Heart left ventricle (tissue), 16 donors: ENCODE results near the gene SHFL. TPM values are rescaled to one million over a fixed set of nuclear protein-coding genes. Genes with fewer than 3 reads are reported as not detected.

ENCODE experiments used
- ATAC-seq, 4 donors: fragments of 200-7000 bp; cut with Tn5 transposase; one replicate each; pipeline ENCODE4 v1.9.1; 2020 to 2022; ENCODE audit warnings: moderate library complexity in 4 of 4, mild to moderate bottlenecking in 3 of 4, moderate number of reproducible peaks in 1 of 4
- DNase-seq, 5 donors: peaks; one replicate each; pipeline ENCODE4 v3.0.0-alpha.2; 2020
- H3K27ac ChIP-seq, 12 donors: fragments of 200-600 bp; sonication (generic) in 4 of 12; one replicate each; pipeline versions ENCODE4 v1.5.0 to v1.8.0; 2016 to 2022; ENCODE audit warnings: mild to moderate bottlenecking in 2 of 12
- H3K27me3 ChIP-seq, 9 donors: fragments of 200-600 bp; sonication (generic) in 2 of 9; one replicate each; pipeline versions ENCODE4 v1.5.1 to v1.8.0; 2016 to 2022; ENCODE audit warnings: mild to moderate bottlenecking in 3 of 9
- H3K36me3 ChIP-seq, 9 donors: fragments of 200-600 bp; sonication (generic) in 2 of 9; one replicate each; pipeline versions ENCODE4 v1.5.0 to v1.8.0; 2018 to 2022; ENCODE audit warnings: mild to moderate bottlenecking in 2 of 9
- H3K4me1 ChIP-seq, 12 donors: fragments of 200-600 bp; sonication (generic) in 4 of 12; one replicate each; pipeline versions ENCODE4 v1.5.0 to v1.8.0; 2016 to 2022; ENCODE audit warnings: mild to moderate bottlenecking in 3 of 12
- H3K4me3 ChIP-seq, 12 donors: fragments of 200-600 bp; sonication (generic) in 4 of 12; one replicate each; pipeline versions ENCODE4 v1.5.0 to v1.8.0; 2017 to 2022; ENCODE audit warnings: mild to moderate bottlenecking in 9 of 12, moderate library complexity in 4 of 12
- H3K9me3 ChIP-seq, 12 donors: fragments of 200-600 bp; sonication (generic) in 4 of 12; one replicate each; pipeline versions ENCODE4 v1.5.0 to v1.8.0; 2016 to 2022; ENCODE audit warnings: mild to moderate bottlenecking in 1 of 12
- POLR2A ChIP-seq, 2 donors: fragments of 450-650 bp; IDR thresholded peaks; one replicate each; pipeline ENCODE4 v1.6.1; 2017; ENCODE audit warnings: antibody characterized with exemption in 2 of 2, mild to moderate bottlenecking in 2 of 2, moderate library complexity in 2 of 2
- WGBS, 4 donors: extraction: QIAGEN DNeasy Blood & Tissue Kit in 2 of 4; methylation state at CpG; one replicate each; pipeline versions ENCODE4 v1.1.5 to v1.1.7; 2013 to 2018; 5-methylcytosine and 5-hydroxymethylcytosine counted together
- intact Hi-C, 10 donors: fragments of 100-400 bp; cut with DNase I; formaldehyde crosslinking; loops; one replicate each; pipeline versions ENCODE4 v1.11.1 to v1.14.2; 2022
- polyA plus RNA-seq, 2 donors: library from polyadenylated mRNA; stranded (reverse); fragments of 200-250 nt; gene quantifications; one replicate each; pipeline ENCODE4 v1.2.3, GENCODE V29; 2013
- total RNA-seq, 9 donors: library from RNA; depleted of rRNA in 2 of 9; stranded (reverse); fragments of >200 nt in 2 of 9; fragmentation: NEBNext Ultra II Directional in 3 of 9; extraction: Animal tissue kit (Norgen Biotek cat#: 25700) in 3 of 9; gene quantifications; one replicate each; pipeline versions ENCODE4 v1.1.0 to v1.2.4, GENCODE V29; 2016 to 2023
- TF ChIP-seq, protein P1 (sequence below), 12 donors: fragments of 200-600 bp; sonication (generic) in 4 of 12; IDR thresholded peaks; one replicate each; pipeline versions ENCODE4 v1.5.0 to v1.8.0; 2018 to 2022; ENCODE audit warnings: antibody characterized with exemption in 12 of 12, mild to moderate bottlenecking in 5 of 12
- donor health status: ischemic (EF 13 %, LVEDD 7.1; RV severe dilation, severe dysfunction).
- donor health status: healthy with polysubstance abuse.
- donor health status: DM: no; HTN: yes; CAD: no.
- donor health status: DM: no; HTN: no; CAD: no.
- donor health status: ischemic (EF 25% LVEDD 6.9; RV normal size, moderate dysfunction).
- donor health status: ischemic (EF 25% LVEDD 5.7; RV mildly dilated, moderate dysfunction).
- donor health status: healthy.
- donor health status: DM: yes; HTN: yes; CAD: no.
- donor health status: ischemic (EF 35%, LVEDD 5.7; RV mildly dilated, moderate dysfunction).
- donor health status: nonischemic (EF 11% LVEDD 7.7; RV severe dilation, severe dysfunction).
- donor health status: DM: yes; HTN: yes; CAD: no.
- donor health status: PGD.
- donor health status: ischemic (EF 29% LVEDD 5.4; RV normal size, mild dysfunction).
- donor health status: nonischemic (EF 23%, LVEDD 6.1; RV moderate dilation, normal function).

SHFL gene
- total and polyA plus RNA-seq, 11 donors = 6.3 to 29.0 (median 8.7) TPM

DNA sequence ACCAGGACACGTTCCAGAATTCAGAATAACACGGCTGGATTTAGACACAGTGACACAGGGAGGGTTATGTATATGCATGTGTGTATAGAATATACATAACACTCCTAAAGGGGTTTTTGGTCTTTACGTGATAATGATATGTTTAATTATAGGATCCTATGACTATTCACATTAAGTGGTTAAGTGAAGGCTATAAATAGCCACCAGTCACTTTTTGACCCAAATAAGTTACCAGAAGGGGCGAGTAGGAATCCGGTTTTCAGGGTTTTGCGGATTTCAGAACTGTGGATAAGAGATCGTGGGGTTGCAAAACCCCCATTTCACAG is 9.5 kb downstream of the SHFL start:
- Histone ChIP-seq H3K36me3 (peaks cover 0 to 31% (median 8%) of the 10 kb centered on the region in 9 donors), H3K27ac (peak overlapping the region in 11 of 12 donors; percentile 22 to 83 (median 47)), H3K4me3 (peak overlapping the region in 8 of 12 donors; percentile 12 to 57 (median 34)), H3K9me3 (peaks cover 0 to 5% (median 0%) of the 10 kb centered on the region in 12 donors), H3K4me1 (peaks cover 0 to 17% (median 9%) of the 10 kb centered on the region in 12 donors), H3K27me3 (no peaks in the 10 kb centered on the region)
- DNase-seq = no peak
- WGBS, 4 donors = 22 to 35% (median 26%) methylated on average over 7 of the region's 7 CpGs
- intact Hi-C loops = loop anchor here in 1 of 10 donors (5.0 kb wide), 1 partner anchor 163 kb away; no protein-coding TSS in a partner anchor
- TF ChIP-seq, protein P1, sequence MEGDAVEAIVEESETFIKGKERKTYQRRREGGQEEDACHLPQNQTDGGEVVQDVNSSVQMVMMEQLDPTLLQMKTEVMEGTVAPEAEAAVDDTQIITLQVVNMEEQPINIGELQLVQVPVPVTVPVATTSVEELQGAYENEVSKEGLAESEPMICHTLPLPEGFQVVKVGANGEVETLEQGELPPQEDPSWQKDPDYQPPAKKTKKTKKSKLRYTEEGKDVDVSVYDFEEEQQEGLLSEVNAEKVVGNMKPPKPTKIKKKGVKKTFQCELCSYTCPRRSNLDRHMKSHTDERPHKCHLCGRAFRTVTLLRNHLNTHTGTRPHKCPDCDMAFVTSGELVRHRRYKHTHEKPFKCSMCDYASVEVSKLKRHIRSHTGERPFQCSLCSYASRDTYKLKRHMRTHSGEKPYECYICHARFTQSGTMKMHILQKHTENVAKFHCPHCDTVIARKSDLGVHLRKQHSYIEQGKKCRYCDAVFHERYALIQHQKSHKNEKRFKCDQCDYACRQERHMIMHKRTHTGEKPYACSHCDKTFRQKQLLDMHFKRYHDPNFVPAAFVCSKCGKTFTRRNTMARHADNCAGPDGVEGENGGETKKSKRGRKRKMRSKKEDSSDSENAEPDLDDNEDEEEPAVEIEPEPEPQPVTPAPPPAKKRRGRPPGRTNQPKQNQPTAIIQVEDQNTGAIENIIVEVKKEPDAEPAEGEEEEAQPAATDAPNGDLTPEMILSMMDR (IDR thresholded peaks at IDR 0.05) = no peak
- no peak for TF ChIP-seq POLR2A (IDR thresholded peaks at IDR 0.05)
- ATAC-seq = no peak

- TF ChIP-seq POLR2A (IDR thresholded peaks at IDR 0.05) = peak in 1 of 2 donors; percentile 68
- TF ChIP-seq, protein P1 (IDR thresholded peaks at IDR 0.05) = no peak
- H3K4me3 ChIP-seq = peak overlapping the region in 11 of 12 donors; percentile 28 to 68 (median 57)
- H3K9me3 ChIP-seq = no peaks in the 10 kb centered on the region
- peak; percentile 55 to 94 (median 88) for ATAC-seq
- intact Hi-C loops = loop anchor here in 1 of 10 donors (5.0 kb wide), 1 partner anchor 164 kb away; no protein-coding TSS in a partner anchor
- H3K27me3 ChIP-seq = no peaks in the 10 kb centered on the region
- peaks cover 0 to 19% (median 9%) of the 10 kb centered on the region in 12 donors for H3K4me1 ChIP-seq
- DNase-seq = peak; percentile 87 to 96 (median 90)
- peak overlapping the region in 11 of 12 donors; percentile 47 to 89 (median 57) for H3K27ac ChIP-seq
- WGBS, 4 donors = 2 to 10% (median 3%) methylated on average over 26 to 97 of the region's 97 CpGs
- H3K36me3 ChIP-seq = peaks cover 0 to 27% (median 7%) of the 10 kb centered on the region in 9 donors
Measured at GRCh38 chr19:10095948-10096614, 10.0 kb downstream of the SHFL start.

- Histone ChIP-seq H3K27ac (peak overlapping the region in 11 of 12 donors; percentile 44 to 89 (median 57)), H3K4me1 (peaks cover 0 to 24% (median 9%) of the 10 kb centered on the region in 12 donors), H3K27me3 (no peaks in the 10 kb centered on the region), H3K36me3 (peaks cover 0 to 22% (median 6%) of the 10 kb centered on the region in 9 donors), H3K9me3 (no peaks in the 10 kb centered on the region), H3K4me3 (peak overlapping the region in 11 of 12 donors; percentile 28 to 68 (median 57))
- WGBS, 4 donors = 21 to 51% (median 37%) methylated on average over 7 to 26 of the region's 26 CpGs
- peak in 1 of 4 donors; percentile 4 for ATAC-seq
- TF ChIP-seq POLR2A (IDR thresholded peaks at IDR 0.05) = no peak
- TF ChIP-seq, protein P1 (IDR thresholded peaks at IDR 0.05) = no peak
- intact Hi-C loops = loop anchor here in 1 of 10 donors (5.0 kb wide), 1 partner anchor 164 kb away; no protein-coding TSS in a partner anchor
- DNase-seq = peak in 2 of 5 donors; percentile 24 to 58
Measured at GRCh38 chr19:10096615-10096963, 10.5 kb downstream of the SHFL start.

DNA sequence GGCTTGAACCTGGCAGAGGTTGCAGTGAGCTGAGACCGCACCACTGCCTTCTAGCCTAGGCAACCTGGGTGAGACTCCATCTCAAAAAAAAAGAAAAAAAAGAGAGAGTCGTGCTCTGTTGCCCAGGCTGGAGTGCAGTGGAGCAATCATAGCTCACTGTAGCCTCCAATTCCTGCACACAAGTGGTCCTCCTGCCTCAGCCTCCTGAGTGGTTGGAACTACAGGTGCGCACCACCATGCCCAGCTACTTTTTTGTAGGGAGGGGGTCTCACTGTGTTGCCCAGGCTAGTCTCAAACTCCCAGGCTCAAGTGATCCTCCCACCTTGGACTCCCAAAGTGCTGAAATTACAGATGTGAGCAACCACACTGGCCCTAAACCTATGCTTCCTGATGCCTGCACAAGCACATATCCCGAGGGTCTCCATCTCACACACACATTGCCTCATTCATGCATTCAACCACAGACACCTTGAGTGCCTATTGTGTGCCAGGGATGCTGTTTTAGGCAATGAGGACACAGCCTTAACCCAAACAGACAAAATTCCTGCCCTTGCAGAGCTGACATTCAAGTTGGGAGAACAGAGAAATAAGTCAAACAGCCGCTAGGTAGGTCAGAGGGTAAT is 14.2 kb downstream of the SHFL start:
- no peak overlapping the region for H3K27ac ChIP-seq
- ATAC-seq = no peak
- H3K27me3 ChIP-seq = no peaks in the 10 kb centered on the region
- no peaks in the 10 kb centered on the region for H3K9me3 ChIP-seq
- H3K4me1 ChIP-seq = peaks cover 0 to 42% (median 9%) of the 10 kb centered on the region in 12 donors
- 83 to 90% (median 89%) methylated on average over 5 of the region's 5 CpGs for WGBS, 4 donors
- no peak overlapping the region for H3K4me3 ChIP-seq
- no peaks in the 10 kb centered on the region for H3K36me3 ChIP-seq
- intact Hi-C loops = no loop called here
- TF ChIP-seq POLR2A (IDR thresholded peaks at IDR 0.05) = no peak
- TF ChIP-seq, protein P1 (IDR thresholded peaks at IDR 0.05) = no peak
- no peak for DNase-seq
